GM19455 (cell line): ENCODE measurements around the gene CEBPB.

Experiments used
- ATAC-seq: cut with Tn5 transposase; IDR thresholded peaks from one replicate; pipeline ENCODE4 v1.9.1; 2021; ENCODE audit not compliant: unreplicated experiment

CEBPB gene

DNA sequence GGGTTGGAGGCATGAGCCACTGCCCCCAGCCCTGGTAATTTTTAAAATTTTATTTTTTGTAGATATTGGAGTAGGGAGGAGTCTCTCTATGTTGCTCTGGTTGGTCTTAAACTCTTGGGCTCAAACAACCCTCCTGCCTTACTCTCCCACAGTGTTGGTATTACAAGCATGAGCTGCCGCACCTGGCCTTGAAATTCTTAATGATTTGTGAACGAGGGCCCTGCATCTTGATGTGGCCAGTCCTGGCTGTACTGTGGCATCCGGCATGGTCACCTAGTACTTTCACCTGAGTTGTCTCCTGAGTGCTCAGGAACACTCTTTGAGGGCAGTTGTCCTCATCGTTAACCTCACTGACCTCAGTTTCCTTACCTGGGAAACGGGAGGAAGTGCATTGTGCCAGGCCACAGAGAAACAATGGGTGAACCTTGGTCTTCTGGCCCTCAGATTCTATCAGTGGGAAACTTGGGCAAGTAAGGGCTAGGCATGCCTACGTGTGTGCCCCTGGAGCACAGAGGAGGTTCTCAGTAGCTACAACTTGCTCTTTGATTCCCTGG, 19.5 kb downstream of the CEBPB start:
- no peak for ATAC-seq

- ATAC-seq, result no peak
These were observed 20.5 kb downstream of the CEBPB start for GRCh38 chr20:50211091-50211490.

- ATAC-seq, result no peak
These were observed 23.0 kb downstream of the CEBPB start for GRCh38 chr20:50213531-50214106.

DNA sequence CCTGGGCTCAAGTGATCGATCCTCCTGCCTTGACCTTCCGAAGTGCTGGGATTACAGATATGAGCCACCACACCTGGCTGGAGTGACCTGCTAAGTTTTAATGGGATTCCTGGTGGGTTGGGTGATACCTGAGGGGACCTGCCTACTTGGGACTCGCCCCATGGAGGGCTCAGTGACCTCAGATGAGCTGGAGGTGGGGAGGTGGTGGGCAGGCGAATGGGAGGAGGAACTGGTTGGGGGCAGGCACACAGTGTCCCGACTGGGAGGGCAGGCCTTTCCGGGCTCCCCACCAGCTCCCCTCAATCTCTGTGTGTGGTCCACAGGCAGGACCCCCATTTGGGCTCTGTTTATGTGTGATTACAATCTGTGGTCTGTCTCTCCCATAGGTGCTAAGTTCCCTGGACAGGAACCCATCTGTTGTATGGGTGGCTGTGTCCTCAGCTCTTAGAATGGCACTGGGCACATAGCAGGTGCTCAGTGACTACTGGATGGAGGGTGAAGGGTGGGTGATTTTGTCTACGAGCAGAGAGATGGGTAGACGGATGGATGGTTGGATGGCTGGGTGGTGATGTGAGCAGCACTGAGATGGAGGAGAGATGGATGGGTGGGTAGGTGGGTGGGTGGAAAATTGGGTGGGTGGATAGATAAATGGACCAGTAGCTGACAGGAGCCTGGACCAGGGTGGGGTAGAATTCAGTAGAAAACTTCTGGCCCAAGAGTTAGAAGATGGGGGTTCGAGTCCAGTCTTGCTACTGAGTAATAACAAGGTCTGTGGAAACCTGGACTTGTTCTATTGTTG, 23.8 kb downstream of the CEBPB start:
- no peak for ATAC-seq

DNA sequence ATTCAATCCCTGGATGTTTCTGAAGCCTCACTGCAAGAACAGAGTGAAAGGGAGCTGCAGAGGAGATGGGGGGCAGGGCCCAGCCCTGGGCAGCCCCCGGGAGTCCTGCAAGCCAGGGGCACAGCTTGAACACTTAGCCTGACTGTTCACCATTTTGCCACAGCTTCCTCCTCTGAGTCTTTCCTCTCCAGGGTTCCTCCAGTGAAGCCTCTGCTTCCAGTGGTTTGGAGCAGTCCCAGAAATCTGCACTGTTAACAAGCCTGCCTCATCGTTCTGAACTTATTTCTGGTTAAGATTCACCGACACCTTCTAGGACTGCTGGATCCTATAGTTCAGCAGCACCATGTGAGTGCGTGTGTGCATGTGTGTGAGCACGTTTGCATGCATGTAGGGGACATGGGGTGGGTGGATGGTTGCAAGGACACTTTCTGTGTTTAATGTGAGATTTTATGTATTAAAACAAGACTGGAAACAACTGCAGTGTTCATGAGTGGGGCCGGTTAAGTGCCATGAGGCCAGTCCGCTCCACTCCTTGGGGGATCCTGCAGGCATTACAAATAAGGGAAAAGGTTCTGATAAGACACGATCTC, 24.6 kb downstream of the CEBPB start:
- no peak for ATAC-seq

- no peak for ATAC-seq
These were observed 25.3 kb downstream of the CEBPB start for GRCh38 chr20:50215926-50216325.

- ATAC-seq, result no peak
These were observed 26.0 kb downstream of the CEBPB start for GRCh38 chr20:50216543-50217206.

DNA sequence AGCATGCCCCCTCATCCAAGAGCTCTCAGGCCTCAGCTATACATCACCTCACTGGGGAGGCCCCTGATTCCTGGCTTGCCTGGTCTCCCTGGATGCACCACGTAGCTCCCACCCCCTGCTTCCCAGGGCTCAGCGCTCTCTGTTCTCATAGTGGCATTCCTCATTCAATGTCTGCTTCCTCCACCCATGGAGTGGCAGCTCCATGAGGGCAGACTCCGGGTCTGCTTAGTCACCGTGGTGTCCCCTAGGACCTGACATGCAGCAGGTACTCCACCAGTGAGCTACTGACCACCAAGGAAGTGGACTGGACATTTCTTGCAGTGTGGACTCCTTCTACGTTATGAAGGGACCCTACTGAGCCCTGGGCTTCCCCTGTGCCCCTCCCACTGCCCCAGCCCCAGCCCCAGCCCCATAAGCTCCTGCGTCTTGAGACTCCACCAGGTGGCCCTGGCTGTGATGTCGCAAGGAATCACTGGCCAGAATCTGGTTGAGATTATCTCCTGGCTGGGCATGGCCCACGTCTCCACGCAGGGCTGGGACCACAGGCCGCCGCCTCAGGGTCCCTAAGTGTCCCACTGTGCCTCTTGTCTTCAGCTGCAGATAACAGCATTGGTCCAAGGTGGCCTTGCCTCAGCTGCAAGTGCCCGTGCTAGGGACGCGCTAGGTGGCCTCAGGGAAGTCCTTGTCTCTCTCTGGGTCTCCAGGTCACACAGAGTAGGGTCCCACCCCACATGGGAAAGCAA, 26.7 kb downstream of the CEBPB start:
- ATAC-seq, result no peak

DNA sequence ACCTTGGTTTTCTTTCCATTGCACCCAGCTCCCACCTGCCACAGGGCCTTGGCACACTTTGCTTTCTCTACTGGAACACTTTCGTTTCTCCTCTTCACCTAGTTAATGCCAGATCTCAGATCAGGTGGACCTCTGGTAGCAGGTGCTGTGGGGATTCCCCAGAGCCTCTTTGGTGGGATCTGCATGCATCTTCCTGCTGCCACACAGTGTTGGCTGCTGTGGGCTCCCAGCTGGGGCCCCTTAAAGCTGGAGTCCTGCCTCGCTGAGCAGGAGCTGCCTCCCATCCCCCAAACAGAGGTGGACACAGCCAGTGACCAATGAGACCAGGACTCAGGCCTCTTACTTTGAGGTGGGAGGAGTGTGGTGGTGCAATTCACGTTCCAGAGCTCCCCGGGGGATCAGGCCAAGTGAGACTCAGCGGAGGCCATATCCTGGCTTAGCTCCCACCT, 28.4 kb downstream of the CEBPB start:
- no peak for ATAC-seq

DNA sequence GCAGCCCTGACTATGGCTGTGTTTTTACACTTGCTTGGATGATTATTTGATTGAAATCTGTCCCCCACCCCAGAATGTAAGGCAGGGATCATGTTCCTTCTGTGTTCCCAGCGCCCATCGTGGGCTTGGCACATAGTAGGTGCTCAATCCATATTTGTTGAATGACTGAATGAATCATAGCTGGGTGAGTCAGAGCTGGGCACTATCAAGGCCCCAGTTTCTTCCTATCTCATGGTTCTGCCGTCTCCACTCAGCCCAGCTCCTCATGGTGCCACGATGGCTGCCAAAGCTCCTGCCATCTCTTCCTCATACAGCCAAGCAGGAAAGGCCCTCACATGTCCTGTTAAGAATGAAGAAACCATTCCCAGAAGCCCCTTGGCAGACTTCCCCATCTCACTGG, 29.0 kb downstream of the CEBPB start:
- no peak for ATAC-seq

- no peak for ATAC-seq
These were observed 29.7 kb downstream of the CEBPB start for GRCh38 chr20:50220093-50220893.

GRCh38 chr20:50220894-50221365, 30.3 kb downstream of the CEBPB start:
- ATAC-seq, result no peak

DNA sequence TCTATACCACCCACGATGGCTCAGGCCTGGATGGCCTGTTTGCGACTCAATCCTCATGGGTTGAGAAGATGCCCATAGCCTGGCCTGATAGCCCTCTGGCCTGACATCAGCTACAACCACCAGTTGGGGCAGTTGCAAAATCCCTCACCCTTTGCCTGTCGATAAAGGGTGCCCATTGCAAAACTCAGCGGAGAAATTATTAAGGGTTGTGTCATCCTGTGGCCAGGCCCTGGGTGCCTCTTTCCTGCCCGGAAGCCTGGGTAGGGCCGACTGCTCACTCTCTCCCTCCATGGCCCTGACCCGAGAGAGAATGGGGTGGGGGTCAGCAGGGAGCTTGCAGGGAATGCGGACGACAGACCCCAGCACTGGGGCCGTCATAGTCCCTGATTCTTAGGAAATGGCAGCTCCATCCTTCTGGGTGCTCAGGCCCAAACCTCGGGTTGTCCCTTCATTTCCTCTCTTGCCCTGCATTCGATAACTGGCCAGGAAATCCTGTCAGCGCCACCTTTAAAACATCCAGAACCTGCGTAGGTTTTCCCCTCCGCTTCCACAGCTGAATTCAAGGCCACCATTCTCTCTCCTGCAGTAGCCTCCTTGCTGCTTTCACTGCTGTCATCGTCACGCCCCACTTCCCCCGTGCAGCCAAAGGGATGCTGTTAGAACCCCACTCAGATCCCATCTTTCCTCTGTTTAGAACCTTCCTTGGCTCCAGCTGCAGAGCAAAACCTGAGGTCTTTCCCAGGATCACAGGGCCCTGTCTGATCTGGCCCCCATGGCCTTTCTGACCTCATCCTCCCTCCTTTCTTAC, 31.1 kb downstream of the CEBPB start:
- no peak for ATAC-seq

DNA sequence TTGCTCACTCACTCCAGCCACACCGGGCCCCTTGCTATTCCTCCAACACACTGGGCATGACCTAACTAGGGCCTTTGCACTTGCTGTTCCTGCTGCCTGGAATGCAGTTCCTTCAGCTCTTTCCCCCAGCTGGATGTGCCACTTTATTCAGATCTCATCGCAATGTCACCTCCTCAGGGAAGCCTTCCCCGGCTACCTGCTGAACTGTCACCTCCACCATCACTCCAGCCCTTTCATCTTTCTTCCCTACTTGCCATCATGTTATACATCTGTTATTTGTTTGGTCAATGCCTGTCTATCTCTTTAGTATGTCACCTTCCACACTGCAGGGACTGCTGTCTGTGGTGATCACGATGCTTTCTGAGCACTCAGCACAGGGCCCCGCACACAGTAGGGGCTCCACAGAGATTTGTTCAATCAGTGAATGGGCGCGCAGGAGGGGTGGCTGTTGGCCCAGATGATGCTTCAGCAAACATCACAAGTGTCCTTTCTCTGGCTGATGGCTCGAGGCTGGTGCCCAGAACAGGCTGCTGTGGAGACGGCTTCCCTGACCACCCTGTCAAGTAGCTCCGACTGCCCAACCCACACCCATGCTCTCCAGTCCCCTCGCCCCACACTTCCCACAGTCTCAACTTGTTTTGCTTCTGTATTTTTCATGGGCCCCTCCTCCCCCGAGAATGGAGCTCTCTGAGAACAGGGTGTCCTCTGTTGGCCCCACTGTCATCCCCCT, 31.8 kb downstream of the CEBPB start:
- no peak for ATAC-seq

GRCh38 chr20:50223039-50224005, 32.7 kb downstream of the CEBPB start:
- ATAC-seq, result no peak

GRCh38 chr20:50224052-50224451, 33.4 kb downstream of the CEBPB start:
- no peak for ATAC-seq
